GM08714 (cell line): ENCODE measurements around the gene SLC16A8.
"Not testable (repeated sequence)": the region's sequence is repeated elsewhere in the genome, so short reads cannot be mapped to it uniquely, and the experiment has no call there.

Source experiments
- H3K4me3 ChIP-seq: fragments of 200-500 bp; sonication (Bioruptor generic); 2 replicates; pipeline ENCODE4 v1.5.1; 2014; ENCODE audit warnings: mild to moderate bottlenecking, low read length, inconsistent platforms
- ZNF274 ChIP-seq: IDR thresholded peaks from 2 replicates; pipeline ENCODE4 v1.6.1; 2012; ENCODE audit warnings: mild to moderate bottlenecking, low read depth, low read length

Gene SLC16A8

DNA sequence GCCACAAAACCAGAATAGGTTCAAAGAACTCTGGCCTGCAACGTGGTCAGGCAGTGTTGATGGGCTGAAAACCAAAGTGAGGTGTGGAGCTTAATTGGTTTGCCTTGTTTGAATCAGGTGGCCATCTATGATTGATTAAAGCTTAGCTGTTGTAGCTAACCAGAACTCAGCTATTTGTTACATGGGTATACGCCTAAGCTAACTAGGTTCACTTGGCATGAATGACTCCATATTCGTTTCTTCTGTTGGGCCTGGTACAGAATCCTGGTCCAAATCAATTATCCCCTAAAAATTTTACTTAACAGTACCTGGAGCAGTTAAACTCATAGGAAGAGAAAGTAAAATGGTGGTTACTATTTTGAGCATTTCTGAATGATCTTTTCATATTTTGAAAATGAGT lies 34.2 kb upstream of the SLC16A8 start:
- no peak for TF ChIP-seq ZNF274
- H3K4me3 ChIP-seq, result no peak overlapping the region

DNA sequence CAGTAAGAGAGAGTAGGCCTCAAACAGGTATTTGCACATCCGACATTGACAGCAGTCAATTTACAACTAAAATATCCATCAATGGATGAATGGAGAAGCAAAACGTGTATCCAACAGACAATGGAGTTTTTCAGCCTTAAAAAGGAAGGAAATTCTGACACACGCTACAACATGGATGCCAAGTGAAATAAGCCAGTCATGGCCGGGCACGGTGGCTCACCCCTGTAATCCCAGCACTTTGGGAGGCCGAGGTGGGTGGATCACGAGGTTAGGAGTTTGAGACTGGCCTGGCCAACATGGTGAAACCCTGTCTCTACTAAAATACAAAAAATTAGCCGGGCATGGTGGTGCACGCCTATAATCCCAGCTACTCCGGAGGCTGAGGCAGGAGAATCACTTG lies 33.6 kb upstream of the SLC16A8 start:
- not testable (repeated sequence) for H3K4me3 ChIP-seq

DNA sequence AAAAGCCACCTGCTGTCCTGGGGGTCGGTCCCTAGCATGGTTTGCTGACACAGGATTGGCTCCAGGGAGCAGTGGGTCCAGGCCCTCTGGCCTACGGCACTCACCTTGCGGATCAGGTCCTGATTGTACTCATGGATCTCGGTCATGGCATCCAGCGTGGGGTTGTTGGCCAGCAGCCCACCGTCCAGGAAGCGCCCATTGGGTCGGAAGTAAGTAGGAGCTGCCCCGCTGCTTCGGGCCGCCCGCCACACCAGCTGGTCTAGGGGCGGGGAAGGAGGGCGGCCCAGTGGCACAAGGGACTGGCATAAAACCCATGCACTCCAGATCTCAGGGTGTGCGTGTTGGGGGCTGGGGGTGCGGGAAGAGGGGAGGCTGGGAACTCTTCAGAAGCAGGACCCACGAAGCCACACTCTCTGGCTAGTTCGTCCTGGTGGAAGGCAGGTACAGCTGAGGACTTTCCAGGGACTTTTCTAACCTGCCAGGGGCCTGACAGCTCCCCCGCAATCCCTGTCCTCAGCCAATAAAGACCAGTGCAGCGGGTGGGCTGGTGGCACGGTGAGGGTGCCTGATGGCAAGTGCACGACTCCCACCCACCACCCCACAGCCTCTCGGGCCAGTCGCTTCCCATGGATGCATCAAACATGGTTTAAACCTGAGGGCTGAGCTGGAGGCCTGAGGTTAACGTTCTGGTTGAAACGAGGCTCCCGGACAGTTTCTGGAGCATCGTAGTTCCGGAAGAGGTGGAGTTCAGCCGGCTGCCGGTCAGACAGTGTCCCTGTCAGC lies 31.6 kb upstream of the SLC16A8 start:
- no peak for TF ChIP-seq ZNF274

DNA sequence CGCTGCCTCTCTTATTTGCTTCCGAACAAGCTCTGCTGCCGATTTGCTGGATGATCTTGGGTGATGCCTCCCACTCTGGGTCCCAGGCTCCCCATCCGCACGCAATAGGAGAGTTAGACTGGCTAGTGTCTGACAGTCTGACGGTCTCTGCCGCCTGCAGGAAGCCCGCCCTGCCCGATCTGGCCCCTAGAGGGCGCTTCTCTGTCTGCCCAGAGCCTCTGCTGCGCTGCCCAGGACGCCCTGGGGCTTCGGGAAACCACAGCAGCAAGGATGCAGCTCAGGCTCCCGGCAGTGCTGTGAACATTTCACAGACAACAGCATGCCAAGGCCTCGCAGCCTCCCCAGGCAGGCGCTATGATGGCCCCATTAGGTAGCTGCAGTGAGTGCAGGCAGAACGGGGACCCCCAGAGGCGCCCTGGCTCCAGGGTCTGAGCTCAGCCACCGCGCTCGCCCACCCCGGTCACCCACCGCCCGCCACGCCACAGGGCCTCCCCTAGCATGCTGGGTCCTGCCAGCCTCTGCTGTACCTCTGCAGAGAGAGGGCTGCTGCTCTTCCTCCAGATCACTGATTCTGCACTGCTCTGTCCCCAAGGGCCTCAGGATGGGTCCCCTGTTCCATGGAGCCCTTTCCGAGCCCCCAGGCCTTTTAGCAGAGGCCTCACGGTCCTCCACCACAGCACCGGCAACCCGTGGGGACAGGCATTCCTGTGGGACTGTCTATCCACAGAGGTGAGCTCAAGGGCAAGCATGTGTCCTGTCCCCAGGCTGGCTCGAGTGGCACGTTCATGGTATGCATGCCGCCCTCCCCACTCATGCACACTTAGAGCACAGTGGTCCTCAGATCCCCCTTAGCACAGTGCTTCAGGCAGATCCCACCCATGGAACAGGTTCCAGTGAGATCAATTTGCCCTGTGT lies 30.8 kb upstream of the SLC16A8 start:
- TF ChIP-seq ZNF274, result no peak
- no peak overlapping the region for H3K4me3 ChIP-seq

More for the DNA sequence above, 31.6 kb upstream of the SLC16A8 start:
- H3K4me3 ChIP-seq, result no peak overlapping the region

DNA sequence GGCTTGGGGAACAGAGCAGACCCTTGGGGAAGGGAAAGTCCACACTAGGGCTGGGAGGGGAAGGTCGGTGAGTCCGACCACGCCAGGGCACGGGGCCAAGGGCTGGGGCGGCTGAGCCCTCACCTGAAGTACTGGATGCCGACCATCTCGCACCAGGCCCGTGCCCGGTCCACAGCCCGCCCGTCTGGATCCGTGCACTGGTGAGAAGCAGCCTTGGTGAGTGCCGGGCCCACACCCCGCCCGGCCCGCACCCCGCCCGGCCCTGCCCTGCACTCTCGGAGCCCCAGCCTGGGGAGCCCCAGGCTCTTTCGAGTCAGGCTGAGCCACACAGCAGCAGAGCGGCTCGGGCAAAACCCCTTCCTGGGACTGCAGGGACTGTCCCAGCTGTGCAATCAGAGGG lies 28.4 kb upstream of the SLC16A8 start:
- H3K4me3 ChIP-seq, result no peak overlapping the region
- TF ChIP-seq ZNF274, result no peak

GRCh38 chr22:38111925-38112355 lies 28.0 kb upstream of the SLC16A8 start:
- no peak overlapping the region for H3K4me3 ChIP-seq

DNA sequence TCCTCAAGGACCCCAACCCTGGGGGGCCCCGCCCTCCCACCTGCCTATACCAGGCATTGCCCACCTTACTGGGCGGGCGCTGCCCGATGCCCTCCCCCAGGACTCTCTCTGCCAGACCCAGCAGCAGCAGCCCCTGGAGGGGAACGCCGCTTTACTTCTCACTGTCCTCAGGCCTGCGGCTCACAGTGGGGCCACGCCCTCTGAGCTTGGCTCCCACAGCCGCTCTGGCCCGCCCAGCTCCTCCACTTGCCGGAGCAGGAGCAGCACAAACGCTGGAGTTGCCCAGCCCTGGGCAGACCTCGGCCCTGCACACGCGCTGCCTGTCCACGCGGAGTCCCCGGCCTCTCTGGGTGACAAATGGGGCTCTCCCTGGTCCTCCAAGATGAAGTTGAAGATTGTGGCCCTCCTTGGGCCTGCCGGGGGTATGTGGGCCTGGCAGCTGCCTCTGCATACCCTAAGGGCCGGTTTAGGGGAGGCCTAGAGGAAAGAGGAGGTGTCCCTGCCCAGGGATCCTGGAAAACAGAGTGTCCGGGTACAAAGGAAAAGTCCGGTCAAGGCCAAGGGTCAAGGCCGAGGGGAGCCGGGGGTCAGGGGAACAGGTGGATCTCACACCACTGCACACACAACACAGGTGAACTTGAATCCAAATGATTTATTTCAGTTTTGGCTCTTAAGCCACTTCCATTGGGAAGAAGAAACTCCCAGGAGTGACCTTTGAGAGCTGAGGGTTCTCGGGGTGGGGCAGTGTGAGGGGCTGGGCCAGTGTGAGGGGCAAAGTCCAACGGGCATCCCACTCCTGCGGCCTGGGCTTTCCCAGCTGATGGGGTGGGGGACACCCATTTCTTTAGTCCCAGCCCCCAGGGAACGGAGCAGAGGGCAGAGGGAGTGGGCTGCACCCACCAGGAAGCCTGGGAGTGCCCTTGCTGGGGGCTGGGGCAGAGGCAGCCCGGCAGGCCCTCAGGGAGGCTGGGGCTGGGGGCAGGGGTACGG lies 27.2 kb upstream of the SLC16A8 start:
- no peak overlapping the region for H3K4me3 ChIP-seq
- no peak for TF ChIP-seq ZNF274

More at GRCh38 chr22:38111925-38112355, 28.0 kb upstream of the SLC16A8 start:
- no peak for TF ChIP-seq ZNF274

- no peak within 1 kb of the TSS for H3K4me3 ChIP-seq
Measured at GRCh38 chr22:38110008-38110862, 26.3 kb upstream of the SLC16A8 start, which contains the start of gene BAIAP2L2. Gene BAIAP2L2 (minus strand): TSS chr22:38110684. CDS start chr22:38110525, 159 bp downstream.

GRCh38 chr22:38109371-38110001 lies 25.5 kb upstream of the SLC16A8 start:
- H3K4me3 ChIP-seq, result no peak overlapping the region
- TF ChIP-seq ZNF274, result no peak

More at GRCh38 chr22:38110008-38110862, 26.3 kb upstream of the SLC16A8 start, which contains the start of gene BAIAP2L2:
- no peak for TF ChIP-seq ZNF274

DNA sequence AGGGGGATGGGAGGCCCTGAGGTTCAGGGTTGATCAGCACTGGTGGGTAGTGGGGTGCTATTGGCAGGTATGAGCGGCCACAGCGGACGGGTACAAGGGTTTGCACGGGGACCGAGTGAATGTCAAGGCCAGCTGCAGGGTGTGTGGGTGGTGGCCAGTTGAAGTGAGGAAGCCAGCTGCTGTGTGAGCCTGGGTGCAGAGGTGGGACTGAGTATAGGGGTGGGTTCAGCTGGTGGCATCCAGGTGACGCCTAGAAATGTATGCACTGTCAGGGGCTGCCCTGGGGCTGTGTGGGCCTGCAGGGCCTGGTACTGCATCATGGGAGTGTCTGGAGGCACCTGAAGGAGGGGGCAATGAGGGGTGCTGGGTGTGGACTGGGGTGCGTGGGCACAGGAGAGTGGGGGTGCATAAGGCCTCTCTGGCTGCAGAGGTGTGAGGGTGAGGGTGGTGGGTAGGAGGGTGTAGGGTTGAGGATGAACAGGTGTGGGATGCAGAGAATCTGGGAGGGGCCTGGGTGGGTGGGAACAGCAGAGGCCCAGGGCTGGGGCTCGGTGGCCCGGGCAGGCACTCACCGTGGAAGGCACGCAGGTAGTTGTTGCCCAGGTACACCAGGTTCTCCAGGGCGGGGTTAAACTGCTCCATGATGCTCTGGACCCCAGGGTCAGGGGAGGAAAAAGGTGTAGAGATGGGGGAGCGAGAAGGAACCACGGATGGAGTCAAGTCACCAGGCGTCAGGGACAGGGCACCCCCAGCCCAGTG lies 24.8 kb upstream of the SLC16A8 start:
- H3K4me3 ChIP-seq, result no peak overlapping the region
- no peak for TF ChIP-seq ZNF274

DNA sequence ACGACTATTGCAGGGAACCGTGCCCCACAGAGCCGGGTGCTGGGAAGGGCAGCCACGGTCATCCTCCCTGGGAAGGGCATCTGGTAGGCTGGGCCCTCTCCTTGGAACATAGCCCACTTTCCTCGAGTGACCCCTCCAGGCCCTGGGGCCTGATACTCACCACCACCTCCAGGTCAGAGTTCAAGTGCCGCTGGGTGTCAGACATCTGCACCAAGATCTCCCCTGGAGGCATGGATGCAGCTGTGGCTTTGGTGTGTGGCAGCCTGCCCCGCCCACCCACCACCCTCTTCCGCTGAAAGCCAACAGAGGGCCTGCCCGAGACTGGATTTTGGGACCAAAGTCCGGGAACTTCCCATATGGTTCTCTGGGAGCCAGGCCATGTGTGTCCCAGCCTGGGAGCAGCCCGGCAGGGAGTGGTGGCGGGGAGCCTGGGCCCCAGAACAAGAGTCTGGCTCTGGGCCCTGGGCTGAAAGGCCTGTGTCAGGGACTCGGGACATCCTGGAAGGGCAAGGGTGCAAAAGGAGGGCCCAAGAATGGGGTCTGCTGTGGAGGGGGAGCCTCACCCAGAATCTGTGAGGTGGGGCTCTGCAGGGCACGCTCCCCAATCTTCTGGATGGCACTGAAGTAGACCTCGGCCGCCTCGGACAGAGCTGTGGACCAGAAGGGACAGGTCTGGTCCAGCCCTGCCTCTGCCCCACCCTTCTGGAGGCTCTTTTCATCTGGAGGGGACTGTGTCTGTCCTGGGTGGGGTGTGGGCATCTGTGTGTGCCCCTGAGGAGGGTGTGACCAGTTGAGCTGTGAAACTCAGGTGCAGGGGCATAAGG lies 23.9 kb upstream of the SLC16A8 start:
- no peak for TF ChIP-seq ZNF274
- no peak overlapping the region for H3K4me3 ChIP-seq
